ENCODE results near the gene CTSA. TPM values are rescaled to one million over a fixed set of nuclear protein-coding genes. Genes with fewer than 3 reads are reported as not detected.
A peak's percentile ranks its signal among the peaks of the same experiment; 100 is the strongest.

Gene CTSA
- total RNA-seq, 1 experiment from 2014 or later = 123 TPM

DNA sequence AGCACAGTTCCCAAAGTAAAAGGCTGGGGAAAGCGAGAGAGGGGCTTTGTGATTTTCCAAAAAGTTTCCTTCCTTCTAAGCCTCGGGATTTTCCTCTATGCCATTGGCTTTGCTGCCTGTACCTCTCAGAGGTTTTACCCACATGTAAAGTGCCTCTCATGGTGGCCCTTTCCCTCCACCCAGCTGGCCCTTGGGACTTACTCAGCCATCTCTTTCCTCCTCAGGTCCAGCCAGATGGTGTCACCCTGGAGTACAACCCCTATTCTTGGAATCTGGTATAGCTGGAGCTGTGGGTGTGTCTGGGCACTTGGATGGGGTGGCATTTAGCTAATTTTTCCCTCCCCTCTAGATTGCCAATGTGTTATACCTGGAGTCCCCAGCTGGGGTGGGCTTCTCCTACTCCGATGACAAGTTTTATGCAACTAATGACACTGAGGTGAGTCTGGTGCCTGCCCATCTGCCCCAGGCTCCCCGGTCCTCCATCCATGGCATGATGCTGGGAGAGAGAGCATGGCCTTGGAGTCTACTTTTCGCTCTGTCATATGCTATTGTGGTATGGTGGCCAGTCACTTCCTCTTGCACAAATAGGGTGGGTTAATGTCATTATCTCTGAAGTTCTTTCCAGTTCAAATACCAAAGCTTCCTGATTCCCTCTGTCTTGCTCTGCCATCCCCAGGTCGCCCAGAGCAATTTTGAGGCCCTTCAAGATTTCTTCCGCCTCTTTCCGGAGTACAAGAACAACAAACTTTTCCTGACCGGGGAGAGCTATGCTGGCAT lies 1.1 kb downstream of the CTSA start:
- Histone ChIP-seq H3K4me1 (replicated peaks; ENCODE audit: insufficient read depth) (peaks cover 14% of the 10 kb centered on the region; the same call in 1 of the 2 replicates), H3K36me3 (ENCODE audit: low read depth) (peaks cover 20% of the 10 kb centered on the region), H3K27me3 (ENCODE audit: insufficient read depth, low read depth) (no peaks in the 10 kb centered on the region), H3K79me2 (ENCODE audit: low read depth) (peaks cover 13% of the 10 kb centered on the region), H3K9me3 (ENCODE audit: insufficient read depth, low read depth) (no peaks in the 10 kb centered on the region), H3K27ac (no peak overlapping the region), H3K9me2 (ENCODE audit: insufficient read depth) (no peaks in the 10 kb centered on the region), H3F3A (ENCODE audit: insufficient read depth, low read depth) (peaks cover 53% of the 10 kb centered on the region; the same call in 1 of the 2 replicates), H2AFZ (peak overlapping the region; percentile 99), H3K4me3 (peak overlapping the region; percentile 82), H4K20me1 (ENCODE audit: insufficient read depth) (no peaks in the 10 kb centered on the region), H3K4me2 (peak overlapping the region; percentile 98)
- CTCF ChIA-PET = no interaction called here
- POLR2A ChIA-PET (ENCODE audit: unreplicated experiment) = interaction anchor here (0.6 to 0.7 kb wide), 4 partner anchors 37 to 75 kb away, joined by 3 to 8 read pairs (median 6); no protein-coding TSS in a partner anchor
- intact Hi-C loops (cut with micrococcal nuclease; ENCODE audit: unreplicated experiment) = loop anchor here (2.0 to 5.0 kb wide), 2 partner anchors 75 to 93 kb away; no protein-coding TSS in a partner anchor
- TF ChIP-seq EZH2 (IDR thresholded peaks at IDR 0.05; ENCODE audit: low read depth) = no peak
- TF ChIP-seq, protein P1, sequence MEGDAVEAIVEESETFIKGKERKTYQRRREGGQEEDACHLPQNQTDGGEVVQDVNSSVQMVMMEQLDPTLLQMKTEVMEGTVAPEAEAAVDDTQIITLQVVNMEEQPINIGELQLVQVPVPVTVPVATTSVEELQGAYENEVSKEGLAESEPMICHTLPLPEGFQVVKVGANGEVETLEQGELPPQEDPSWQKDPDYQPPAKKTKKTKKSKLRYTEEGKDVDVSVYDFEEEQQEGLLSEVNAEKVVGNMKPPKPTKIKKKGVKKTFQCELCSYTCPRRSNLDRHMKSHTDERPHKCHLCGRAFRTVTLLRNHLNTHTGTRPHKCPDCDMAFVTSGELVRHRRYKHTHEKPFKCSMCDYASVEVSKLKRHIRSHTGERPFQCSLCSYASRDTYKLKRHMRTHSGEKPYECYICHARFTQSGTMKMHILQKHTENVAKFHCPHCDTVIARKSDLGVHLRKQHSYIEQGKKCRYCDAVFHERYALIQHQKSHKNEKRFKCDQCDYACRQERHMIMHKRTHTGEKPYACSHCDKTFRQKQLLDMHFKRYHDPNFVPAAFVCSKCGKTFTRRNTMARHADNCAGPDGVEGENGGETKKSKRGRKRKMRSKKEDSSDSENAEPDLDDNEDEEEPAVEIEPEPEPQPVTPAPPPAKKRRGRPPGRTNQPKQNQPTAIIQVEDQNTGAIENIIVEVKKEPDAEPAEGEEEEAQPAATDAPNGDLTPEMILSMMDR (conservative IDR thresholded peaks at IDR 0.05) = 0 out of 2 replicates have a peak, but pooled peaks have one; percentile 42
- BruUV-seq (replicated peaks) = TSS peak; percentile 22
- DNase-seq = peak; percentile 39 to 59

DNA sequence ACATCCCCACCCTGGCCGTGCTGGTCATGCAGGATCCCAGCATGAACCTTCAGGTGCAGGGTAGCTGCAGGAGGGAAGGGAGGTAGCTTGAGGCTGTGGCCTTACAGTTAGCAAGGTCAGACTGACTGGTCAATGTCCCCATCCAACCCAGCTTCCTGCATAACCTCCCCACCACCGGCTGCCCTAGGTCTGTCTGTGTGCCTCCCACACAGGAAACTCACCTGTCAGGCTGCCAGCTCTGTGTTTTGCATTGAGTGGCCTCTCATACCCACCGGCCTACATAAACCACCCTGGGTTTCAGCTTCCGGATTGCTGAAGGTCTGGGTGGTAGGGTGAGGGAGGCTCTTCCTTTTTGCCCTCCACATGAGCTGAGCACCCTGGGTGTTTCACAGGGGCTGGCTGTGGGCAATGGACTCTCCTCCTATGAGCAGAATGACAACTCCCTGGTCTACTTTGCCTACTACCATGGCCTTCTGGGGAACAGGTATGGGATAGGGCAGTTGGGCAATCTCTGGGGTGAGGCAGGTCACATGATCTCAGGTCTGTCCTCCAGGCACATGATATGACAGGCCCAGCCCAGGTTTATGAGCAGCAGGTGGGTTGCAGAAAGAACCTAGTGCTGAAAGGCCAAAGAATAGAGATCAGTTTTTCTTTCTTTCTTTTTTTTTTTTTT lies 1.8 kb downstream of the CTSA start:
- no peaks in the 10 kb centered on the region for H3K9me2 ChIP-seq (ENCODE audit: insufficient read depth)
- H3K36me3 ChIP-seq (ENCODE audit: low read depth) = peaks cover 22% of the 10 kb centered on the region
- H4K20me1 ChIP-seq (ENCODE audit: insufficient read depth) = no peaks in the 10 kb centered on the region
- CTCF ChIA-PET = interaction anchor here (0.6 kb wide), 1 partner anchor 99 kb away, joined by 3 read pairs; no protein-coding TSS in a partner anchor
- TF ChIP-seq, protein P1 (conservative IDR thresholded peaks at IDR 0.05) = no peak
- TF ChIP-seq EZH2 (IDR thresholded peaks at IDR 0.05; ENCODE audit: low read depth) = no peak
- H2AFZ ChIP-seq = no peak overlapping the region
- BruUV-seq (replicated peaks) = no TSS peak
- POLR2A ChIA-PET (ENCODE audit: unreplicated experiment) = interaction anchor here (0.6 kb wide), 2 partner anchors 36 to 75 kb away, joined by 3 to 4 read pairs; no protein-coding TSS in a partner anchor
- DNase-seq = no peak
- no peak overlapping the region for H3K4me3 ChIP-seq
- H3K4me1 ChIP-seq (replicated peaks; ENCODE audit: insufficient read depth) = peaks cover 14% of the 10 kb centered on the region; the same call in 1 of the 2 replicates
- H3K4me2 ChIP-seq = peak overlapping the region; percentile 98
- H3F3A ChIP-seq (ENCODE audit: insufficient read depth, low read depth) = peaks cover 49% of the 10 kb centered on the region; the same call in 1 of the 2 replicates
- intact Hi-C loops (cut with micrococcal nuclease; ENCODE audit: unreplicated experiment) = loop anchor here (2.0 to 5.0 kb wide), 2 partner anchors 76 to 94 kb away; no protein-coding TSS in a partner anchor
- no peak overlapping the region for H3K27ac ChIP-seq
- H3K9me3 ChIP-seq (ENCODE audit: insufficient read depth, low read depth) = no peaks in the 10 kb centered on the region
- H3K27me3 ChIP-seq (ENCODE audit: insufficient read depth, low read depth) = no peaks in the 10 kb centered on the region
- H3K79me2 ChIP-seq (ENCODE audit: low read depth) = peaks cover 13% of the 10 kb centered on the region

DNA sequence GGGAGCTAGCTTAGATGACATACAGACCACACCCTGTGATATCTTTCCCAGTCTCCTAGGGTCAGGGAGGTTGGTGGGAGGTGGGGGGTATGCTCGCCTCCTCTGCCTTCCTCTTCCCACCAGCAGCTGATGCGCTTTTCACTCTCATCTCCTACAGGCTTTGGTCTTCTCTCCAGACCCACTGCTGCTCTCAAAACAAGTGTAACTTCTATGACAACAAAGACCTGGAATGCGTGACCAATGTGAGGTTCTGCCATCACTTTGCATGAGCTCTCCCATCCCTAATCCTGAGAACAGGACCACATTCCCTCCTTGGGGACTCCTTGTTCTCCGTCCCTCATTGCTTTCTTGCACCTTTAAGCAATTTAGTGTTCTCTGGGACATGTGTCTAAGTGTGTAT lies 2.7 kb downstream of the CTSA start:
- CTCF ChIA-PET = interaction anchor here (0.6 kb wide), 1 partner anchor 100 kb away, joined by 3 read pairs; no protein-coding TSS in a partner anchor
- POLR2A ChIA-PET (ENCODE audit: unreplicated experiment) = no interaction called here

More for the DNA sequence above, 2.7 kb downstream of the CTSA start:
- Histone ChIP-seq H3K27me3 (ENCODE audit: insufficient read depth, low read depth) (no peaks in the 10 kb centered on the region), H3K4me3 (no peak overlapping the region), H3K9me2 (ENCODE audit: insufficient read depth) (no peaks in the 10 kb centered on the region), H3K4me2 (no peak overlapping the region), H3K27ac (no peak overlapping the region), H2AFZ (no peak overlapping the region), H3K4me1 (replicated peaks; ENCODE audit: insufficient read depth) (peaks cover 14% of the 10 kb centered on the region; the same call in 1 of the 2 replicates), H3F3A (ENCODE audit: insufficient read depth, low read depth) (peaks cover 40% of the 10 kb centered on the region; the same call in 1 of the 2 replicates), H3K9me3 (ENCODE audit: insufficient read depth, low read depth) (no peaks in the 10 kb centered on the region), H3K79me2 (ENCODE audit: low read depth) (peaks cover 13% of the 10 kb centered on the region), H3K36me3 (ENCODE audit: low read depth) (peaks cover 18% of the 10 kb centered on the region), H4K20me1 (ENCODE audit: insufficient read depth) (no peaks in the 10 kb centered on the region)
- TF ChIP-seq EZH2 (IDR thresholded peaks at IDR 0.05; ENCODE audit: low read depth) = no peak
- TF ChIP-seq, protein P1 (conservative IDR thresholded peaks at IDR 0.05) = no peak
- intact Hi-C loops (cut with micrococcal nuclease; ENCODE audit: unreplicated experiment) = loop anchor here (2.0 to 5.0 kb wide), 2 partner anchors 77 to 95 kb away; no protein-coding TSS in a partner anchor
- BruUV-seq (replicated peaks) = no TSS peak
- DNase-seq = no peak

All from PC-9 (cell line).